ENCODE measurements around the gene ST8SIA6.

DNA sequence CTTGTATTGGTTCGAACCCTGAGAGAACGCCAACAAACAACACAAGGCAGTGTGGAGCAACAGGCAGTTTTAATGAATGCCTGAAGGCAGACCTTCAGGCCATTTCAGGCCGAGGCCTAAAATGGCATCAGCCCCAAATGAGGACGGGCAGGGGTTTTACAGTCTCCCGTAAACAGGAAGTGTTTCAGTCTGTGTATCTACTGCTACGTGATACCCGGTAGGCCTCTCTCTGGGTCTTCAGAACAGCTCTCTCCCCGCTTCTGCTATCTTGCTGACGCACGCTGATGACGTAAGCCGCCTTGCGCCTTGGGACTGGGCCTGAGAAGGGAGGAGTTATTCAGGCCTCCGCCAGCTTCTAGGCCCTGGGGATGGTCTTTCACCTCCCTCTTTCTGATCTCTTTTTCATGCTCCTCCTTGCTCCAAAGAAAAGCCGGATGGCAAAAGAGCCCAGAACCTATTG, 67.7 kb downstream of the ST8SIA6 start:
- TF ChIP-seq SMARCE1 (IDR thresholded peaks at IDR 0.05) = no peak
- TF ChIP-seq CEBPB (tag; IDR thresholded peaks at IDR 0.05) = no peak
- TF ChIP-seq CTCF (IDR thresholded peaks at IDR 0.05 in 2 of 3, conservative IDR thresholded peaks at IDR 0.05 in 1 of 3; ENCODE audit: insufficient read depth in 2 of 3, low read depth in 1 of 3, low read length in 3 of 3) = no peak
- no peak for TF ChIP-seq SAP30 (IDR thresholded peaks at IDR 0.05; ENCODE audit: borderline replicate concordance, insufficient read depth, low read depth, low read length, poor library complexity, severe bottlenecking)
- TF ChIP-seq CSDE1 (IDR thresholded peaks at IDR 0.05) = no peak

Measured in K562 (cell line).